ENCODE measurements around the gene SLC22A12. TPM values are rescaled to one million over a fixed set of nuclear protein-coding genes. Genes with fewer than 3 reads are reported as not detected.

The SLC22A12 gene
- total RNA-seq, 2 donors from 2014 or later, result not detected

DNA sequence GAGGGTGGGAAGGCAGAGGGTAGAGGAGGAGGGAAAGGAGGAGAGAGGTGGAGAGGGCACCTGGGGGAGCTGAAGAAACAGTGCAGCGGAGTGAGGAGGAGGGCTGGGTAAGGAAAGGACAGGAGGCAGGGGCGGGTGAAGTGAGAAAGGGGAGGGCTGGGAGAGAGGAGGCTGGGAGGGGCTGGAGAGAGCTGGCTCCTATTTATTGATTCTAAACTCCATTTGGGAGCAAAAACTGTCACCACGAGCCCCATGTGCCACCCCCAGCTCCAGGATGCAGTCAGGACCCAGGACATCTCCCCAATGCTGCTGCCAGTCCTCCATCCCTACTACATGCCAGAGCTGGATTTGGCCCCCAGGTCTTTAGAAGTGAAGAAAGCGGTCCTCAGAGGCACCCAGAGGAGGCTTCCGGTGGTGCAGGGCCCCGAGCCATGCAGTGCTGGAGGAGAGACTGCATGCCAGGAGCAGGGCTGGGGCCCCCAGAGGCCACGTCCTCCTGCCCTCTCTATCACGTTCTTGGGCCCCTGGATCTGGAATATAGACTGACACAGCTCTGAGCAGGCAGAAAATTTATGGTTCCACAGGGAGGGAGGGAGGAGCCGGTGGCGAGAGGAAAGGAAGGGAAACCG is 53.7 kb downstream of the SLC22A12 start:
- H3K9me3 ChIP-seq, result no peaks in the 10 kb centered on the region
- H3K4me3 ChIP-seq, result no peak overlapping the region
- no peaks in the 10 kb centered on the region for H3K27me3 ChIP-seq (replicated peaks; ENCODE audit: insufficient read depth)
- TF ChIP-seq, protein P1, sequence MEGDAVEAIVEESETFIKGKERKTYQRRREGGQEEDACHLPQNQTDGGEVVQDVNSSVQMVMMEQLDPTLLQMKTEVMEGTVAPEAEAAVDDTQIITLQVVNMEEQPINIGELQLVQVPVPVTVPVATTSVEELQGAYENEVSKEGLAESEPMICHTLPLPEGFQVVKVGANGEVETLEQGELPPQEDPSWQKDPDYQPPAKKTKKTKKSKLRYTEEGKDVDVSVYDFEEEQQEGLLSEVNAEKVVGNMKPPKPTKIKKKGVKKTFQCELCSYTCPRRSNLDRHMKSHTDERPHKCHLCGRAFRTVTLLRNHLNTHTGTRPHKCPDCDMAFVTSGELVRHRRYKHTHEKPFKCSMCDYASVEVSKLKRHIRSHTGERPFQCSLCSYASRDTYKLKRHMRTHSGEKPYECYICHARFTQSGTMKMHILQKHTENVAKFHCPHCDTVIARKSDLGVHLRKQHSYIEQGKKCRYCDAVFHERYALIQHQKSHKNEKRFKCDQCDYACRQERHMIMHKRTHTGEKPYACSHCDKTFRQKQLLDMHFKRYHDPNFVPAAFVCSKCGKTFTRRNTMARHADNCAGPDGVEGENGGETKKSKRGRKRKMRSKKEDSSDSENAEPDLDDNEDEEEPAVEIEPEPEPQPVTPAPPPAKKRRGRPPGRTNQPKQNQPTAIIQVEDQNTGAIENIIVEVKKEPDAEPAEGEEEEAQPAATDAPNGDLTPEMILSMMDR (IDR thresholded peaks at IDR 0.05), result no peak
- ATAC-seq (ENCODE audit: insufficient number of reproducible peaks, low FRiP score, low read depth) (no peak), DNase-seq (ENCODE audit: low spot score) (no peak)
- H3K36me3 ChIP-seq, result no peaks in the 10 kb centered on the region
- H3K4me1 ChIP-seq (ENCODE audit: control insufficient read depth in 1 of 2, low read depth in 2 of 2), result peaks cover 0 to 14% of the 10 kb centered on the region in 2 donors
- H3K27ac ChIP-seq, result no peak overlapping the region

DNA sequence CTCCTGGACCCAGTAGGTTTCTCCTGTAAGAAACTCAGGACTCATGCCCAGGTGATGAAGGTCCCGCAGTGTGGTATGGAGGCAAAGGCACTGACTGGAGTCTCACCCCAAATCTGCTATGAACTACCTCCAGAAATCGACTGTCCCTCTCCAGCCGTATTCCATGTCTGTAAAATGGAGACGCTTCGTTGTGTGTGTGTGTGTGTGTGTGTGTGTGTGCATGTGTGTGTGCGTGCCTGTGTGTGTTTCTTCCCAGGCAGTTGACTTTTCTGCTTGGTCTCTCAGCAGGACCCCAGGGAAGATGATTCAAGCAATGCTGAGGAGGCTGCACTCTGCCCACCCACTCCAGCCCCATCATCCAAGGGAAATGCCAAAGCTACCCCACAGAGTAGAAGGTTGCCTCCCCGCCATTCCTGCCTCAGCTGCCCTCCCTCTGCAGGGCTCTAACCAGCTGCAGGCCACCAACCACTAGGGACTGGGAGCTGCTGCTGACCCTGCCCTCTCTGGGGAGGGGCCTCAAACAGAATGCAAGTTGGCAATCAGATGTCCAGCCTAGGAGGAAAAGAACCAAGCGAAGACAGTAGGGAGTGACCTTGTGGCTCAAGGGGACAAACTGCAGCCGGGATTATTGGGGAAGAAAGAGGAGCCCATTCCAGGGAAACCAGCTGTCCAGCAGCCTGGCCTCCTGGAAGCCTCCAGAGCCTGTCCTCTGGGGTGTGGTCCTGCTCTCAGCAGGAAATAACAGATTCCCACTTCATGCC is 56.2 kb downstream of the SLC22A12 start:
- no peak for DNase-seq (ENCODE audit: low spot score)
- no peak for ATAC-seq (ENCODE audit: insufficient number of reproducible peaks, low FRiP score, low read depth)
- no peak overlapping the region for H3K27ac ChIP-seq
- no peaks in the 10 kb centered on the region for H3K27me3 ChIP-seq (replicated peaks; ENCODE audit: insufficient read depth)
- no peaks in the 10 kb centered on the region for H3K9me3 ChIP-seq
- peaks cover 0 to 12% of the 10 kb centered on the region in 2 donors for H3K4me1 ChIP-seq (ENCODE audit: control insufficient read depth in 1 of 2, low read depth in 2 of 2)
- no peaks in the 10 kb centered on the region for H3K36me3 ChIP-seq
- no peak overlapping the region for H3K4me3 ChIP-seq
- TF ChIP-seq, protein P1 (IDR thresholded peaks at IDR 0.05), result no peak

- ATAC-seq (ENCODE audit: insufficient number of reproducible peaks, low FRiP score, low read depth), result no peak
- peaks cover 0 to 14% of the 10 kb centered on the region in 2 donors for H3K4me1 ChIP-seq (ENCODE audit: control insufficient read depth in 1 of 2, low read depth in 2 of 2)
- no peaks in the 10 kb centered on the region for H3K27me3 ChIP-seq (replicated peaks; ENCODE audit: insufficient read depth)
- H3K9me3 ChIP-seq, result no peaks in the 10 kb centered on the region
- no peak for DNase-seq (ENCODE audit: low spot score)
- no peak overlapping the region for H3K27ac ChIP-seq
- no peak overlapping the region for H3K4me3 ChIP-seq
- H3K36me3 ChIP-seq, result no peaks in the 10 kb centered on the region
- TF ChIP-seq, protein P1 (IDR thresholded peaks at IDR 0.05), result no peak
These were observed 57.5 kb downstream of the SLC22A12 start for GRCh38 chr11:64648551-64648950.

DNA sequence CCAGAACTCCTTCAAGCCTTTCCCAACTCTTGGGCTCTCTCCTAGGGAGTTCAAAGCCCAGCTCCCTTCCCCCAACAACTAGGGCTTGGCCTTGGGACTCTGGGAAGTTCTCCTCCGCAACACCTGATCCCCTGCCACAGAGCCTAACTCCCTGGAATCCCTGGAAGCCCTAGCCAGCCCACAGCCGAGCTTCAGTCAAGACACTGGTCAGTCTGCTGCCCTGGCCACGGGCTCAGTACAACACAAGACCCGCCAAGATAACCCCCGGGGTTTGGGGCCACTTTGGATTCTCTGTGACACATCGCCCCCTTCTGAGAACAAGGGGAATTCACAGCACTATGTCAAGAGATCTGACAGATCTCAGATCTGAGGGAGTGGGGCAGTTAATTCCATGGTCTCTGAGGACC is 58.3 kb downstream of the SLC22A12 start:
- H3K27me3 ChIP-seq (replicated peaks; ENCODE audit: insufficient read depth), result no peaks in the 10 kb centered on the region
- TF ChIP-seq, protein P1 (IDR thresholded peaks at IDR 0.05), result no peak
- H3K36me3 ChIP-seq, result no peaks in the 10 kb centered on the region
- H3K9me3 ChIP-seq, result no peaks in the 10 kb centered on the region
- ATAC-seq (ENCODE audit: insufficient number of reproducible peaks, low FRiP score, low read depth), result no peak
- no peak overlapping the region for H3K4me3 ChIP-seq
- no peak for DNase-seq (ENCODE audit: low spot score)
- H3K27ac ChIP-seq, result no peak overlapping the region
- H3K4me1 ChIP-seq (ENCODE audit: control insufficient read depth in 1 of 2, low read depth in 2 of 2), result peaks cover 0 to 12% of the 10 kb centered on the region in 2 donors

GRCh38 chr11:64650923-64651523 is 60.0 kb downstream of the SLC22A12 start:
- ATAC-seq (ENCODE audit: insufficient number of reproducible peaks, low FRiP score, low read depth) (no peak), DNase-seq (ENCODE audit: low spot score) (no peak)
- Histone ChIP-seq H3K4me3 (no peak overlapping the region), H3K9me3 (no peaks in the 10 kb centered on the region), H3K27ac (no peak overlapping the region), H3K27me3 (replicated peaks; ENCODE audit: insufficient read depth) (no peaks in the 10 kb centered on the region), H3K4me1 (ENCODE audit: control insufficient read depth in 1 of 2, low read depth in 2 of 2) (peaks cover 0 to 12% of the 10 kb centered on the region in 2 donors), H3K36me3 (no peaks in the 10 kb centered on the region)
- TF ChIP-seq, protein P1 (IDR thresholded peaks at IDR 0.05), result peak; percentile 22

All from thoracic aorta (tissue), 2 donors.